ENCODE data around the gene ATE1.

DNA sequence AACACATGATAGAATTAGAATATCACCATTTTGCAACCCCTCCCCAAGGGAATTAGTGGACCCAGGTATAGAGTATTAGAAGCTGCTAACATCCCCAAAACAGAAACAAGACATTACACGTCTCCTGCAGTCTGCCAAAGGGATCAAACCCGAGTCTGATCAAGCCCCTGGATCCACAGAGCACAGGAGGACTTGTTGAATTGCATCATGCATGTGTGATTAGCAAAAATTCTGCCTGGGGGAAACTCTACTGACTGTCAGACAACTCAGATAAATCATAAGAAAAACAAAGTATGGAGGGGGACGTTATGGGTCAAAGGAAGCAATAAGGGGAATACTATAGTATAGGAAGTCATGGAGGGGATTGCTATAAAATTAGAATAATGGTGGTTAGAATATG lies 212.8 kb downstream of the ATE1 start:
- TF ChIP-seq ZNF384 (IDR thresholded peaks at IDR 0.05) (no peak), ARNT (IDR thresholded peaks at IDR 0.05) (no peak), TARDBP (IDR thresholded peaks at IDR 0.05) (no peak), FOXM1 (IDR thresholded peaks at IDR 0.05; ENCODE audit: borderline replicate concordance) (no peak)

All from HEK293T (cell line).